Measurements from ENCODE around the gene RCC1.

- TF ChIP-seq CTCF (IDR thresholded peaks at IDR 0.05): no peak
- TF ChIP-seq POLR2A (IDR thresholded peaks at IDR 0.05): no peak
These were observed 42.5 kb downstream of the RCC1 start for GRCh38 chr1:28548318-28548717.
